Measurements from ENCODE around the gene HSF2BP. TPM values are rescaled to one million over a fixed set of nuclear protein-coding genes. Genes with fewer than 3 reads are reported as not detected.
"Not testable (repeated sequence)": the region's sequence is repeated elsewhere in the genome, so short reads cannot be mapped to it uniquely, and the experiment has no call there.

Gene HSF2BP
- total RNA-seq, 1 experiment from 2014 or later, result 10.9 TPM

- TF ChIP-seq CTCF (IDR thresholded peaks at IDR 0.05; ENCODE audit: insufficient read depth in 1 of 2, low read depth in 1 of 2, low read length in 1 of 2, severe bottlenecking in 1 of 2, unreplicated experiment in 1 of 2), result no peak
- Histone ChIP-seq H3K36me3 (ENCODE audit: control insufficient read depth, insufficient read depth, low read length) (no peaks in the 10 kb centered on the region), H3K27me3 (replicated peaks; ENCODE audit: control insufficient read depth, insufficient read depth, low read length) (no peaks in the 10 kb centered on the region), H3K4me1 (no peaks in the 10 kb centered on the region), H3K9me3 (no peaks in the 10 kb centered on the region), H3K4me3 (ENCODE audit: low read depth, low read length) (no peak overlapping the region)
- no TSS peak for BruUV-seq (replicated peaks)
- ChIA-PET CTCF (no interaction called here), POLR2A (no interaction called here)
- no peaks in the 10 kb centered on the region for H3K27me3 Mint-ChIP-seq (ENCODE audit: insufficient read depth, unreplicated experiment)
- no peak for DNase-seq
- H3K36me3 Mint-ChIP-seq (ENCODE audit: insufficient read depth, unreplicated experiment), result no peaks in the 10 kb centered on the region
- no peak overlapping the region for H3K4me3 Mint-ChIP-seq (ENCODE audit: unreplicated experiment)
- intact Hi-C loops (cut with micrococcal nuclease; ENCODE audit: unreplicated experiment), result no loop called here
- no peak overlapping the region for H3K27ac Mint-ChIP-seq (ENCODE audit: unreplicated experiment)
- no peaks in the 10 kb centered on the region for H3K4me1 Mint-ChIP-seq (ENCODE audit: low read depth, unreplicated experiment)
- no peaks in the 10 kb centered on the region for H3K9me3 Mint-ChIP-seq (ENCODE audit: unreplicated experiment)
Measured at GRCh38 chr21:43652616-43653015, 6.7 kb downstream of the HSF2BP start.

- H3K27me3 ChIP-seq (replicated peaks; ENCODE audit: control insufficient read depth, insufficient read depth, low read length); POLR2A ChIA-PET; H3K4me3 Mint-ChIP-seq (ENCODE audit: unreplicated experiment); H3K9me3 ChIP-seq; CTCF ChIA-PET; BruUV-seq (replicated peaks); H3K36me3 ChIP-seq (ENCODE audit: control insufficient read depth, insufficient read depth, low read length); H3K4me3 ChIP-seq (ENCODE audit: low read depth, low read length); intact Hi-C loops (cut with micrococcal nuclease; ENCODE audit: unreplicated experiment); H3K9me3 Mint-ChIP-seq (ENCODE audit: unreplicated experiment); H3K4me1 Mint-ChIP-seq (ENCODE audit: low read depth, unreplicated experiment); H3K36me3 Mint-ChIP-seq (ENCODE audit: insufficient read depth, unreplicated experiment); H3K4me1 ChIP-seq; DNase-seq; H3K27ac Mint-ChIP-seq (ENCODE audit: unreplicated experiment); H3K27me3 Mint-ChIP-seq (ENCODE audit: insufficient read depth, unreplicated experiment): not testable (repeated sequence)
Measured at GRCh38 chr21:43651926-43652325, 7.4 kb downstream of the HSF2BP start.

GRCh38 chr21:43648171-43648570 is 11.1 kb downstream of the HSF2BP start:
- DNase-seq, result no peak
- BruUV-seq (replicated peaks), result no TSS peak
- peaks cover 5% of the 10 kb centered on the region for H3K36me3 Mint-ChIP-seq (ENCODE audit: insufficient read depth, unreplicated experiment)

More at GRCh38 chr21:43648171-43648570, 11.1 kb downstream of the HSF2BP start:
- Mint-ChIP-seq H3K9me3 (ENCODE audit: unreplicated experiment) (no peaks in the 10 kb centered on the region), H3K27me3 (ENCODE audit: insufficient read depth, unreplicated experiment) (no peaks in the 10 kb centered on the region), H3K4me1 (ENCODE audit: low read depth, unreplicated experiment) (peaks cover 23% of the 10 kb centered on the region), H3K4me3 (ENCODE audit: unreplicated experiment) (no peak overlapping the region), H3K27ac (ENCODE audit: unreplicated experiment) (no peak overlapping the region)
- peaks cover 24% of the 10 kb centered on the region for H3K4me1 ChIP-seq
- H3K9me3 ChIP-seq, result no peaks in the 10 kb centered on the region
- intact Hi-C loops (cut with micrococcal nuclease; ENCODE audit: unreplicated experiment), result loop anchor here (5.0 kb wide), 2 partner anchors 306 to 726 kb away; no protein-coding TSS in a partner anchor
- no peak for TF ChIP-seq CTCF (IDR thresholded peaks at IDR 0.05; ENCODE audit: insufficient read depth in 1 of 2, low read depth in 1 of 2, low read length in 1 of 2, severe bottlenecking in 1 of 2, unreplicated experiment in 1 of 2)
- ChIA-PET POLR2A (no interaction called here), CTCF (no interaction called here)
- H3K27me3 ChIP-seq (replicated peaks; ENCODE audit: control insufficient read depth, insufficient read depth, low read length), result no peaks in the 10 kb centered on the region
- no peak overlapping the region for H3K4me3 ChIP-seq (ENCODE audit: low read depth, low read length)
- no peaks in the 10 kb centered on the region; the same call in 1 of the 2 replicates for H3K36me3 ChIP-seq (ENCODE audit: control insufficient read depth, insufficient read depth, low read length)

Measured in Caco-2 (cell line).